Forelimb muscle (tissue), 1 donor: Measurements from ENCODE around the gene NYAP1. TPM values are rescaled to one million over a fixed set of nuclear protein-coding genes. Genes with fewer than 3 reads are reported as not detected.
"Not testable (repeated sequence)": the region's sequence is repeated elsewhere in the genome, so short reads cannot be mapped to it uniquely, and the experiment has no call there.

Source experiments
- DNase-seq: peaks from one replicate; pipeline ENCODE4 v3.0.0-alpha.2; 2013; ENCODE audit warnings: low read depth
- polyA plus RNA-seq: library from polyadenylated mRNA; unstranded; fragments of 120-200 nt; gene quantifications from one replicate; pipeline ENCODE4 v1.2.1, GENCODE V29; 2013; ENCODE audit not compliant: insufficient read length

Gene NYAP1
- polyA plus RNA-seq: 1.8 TPM

DNA sequence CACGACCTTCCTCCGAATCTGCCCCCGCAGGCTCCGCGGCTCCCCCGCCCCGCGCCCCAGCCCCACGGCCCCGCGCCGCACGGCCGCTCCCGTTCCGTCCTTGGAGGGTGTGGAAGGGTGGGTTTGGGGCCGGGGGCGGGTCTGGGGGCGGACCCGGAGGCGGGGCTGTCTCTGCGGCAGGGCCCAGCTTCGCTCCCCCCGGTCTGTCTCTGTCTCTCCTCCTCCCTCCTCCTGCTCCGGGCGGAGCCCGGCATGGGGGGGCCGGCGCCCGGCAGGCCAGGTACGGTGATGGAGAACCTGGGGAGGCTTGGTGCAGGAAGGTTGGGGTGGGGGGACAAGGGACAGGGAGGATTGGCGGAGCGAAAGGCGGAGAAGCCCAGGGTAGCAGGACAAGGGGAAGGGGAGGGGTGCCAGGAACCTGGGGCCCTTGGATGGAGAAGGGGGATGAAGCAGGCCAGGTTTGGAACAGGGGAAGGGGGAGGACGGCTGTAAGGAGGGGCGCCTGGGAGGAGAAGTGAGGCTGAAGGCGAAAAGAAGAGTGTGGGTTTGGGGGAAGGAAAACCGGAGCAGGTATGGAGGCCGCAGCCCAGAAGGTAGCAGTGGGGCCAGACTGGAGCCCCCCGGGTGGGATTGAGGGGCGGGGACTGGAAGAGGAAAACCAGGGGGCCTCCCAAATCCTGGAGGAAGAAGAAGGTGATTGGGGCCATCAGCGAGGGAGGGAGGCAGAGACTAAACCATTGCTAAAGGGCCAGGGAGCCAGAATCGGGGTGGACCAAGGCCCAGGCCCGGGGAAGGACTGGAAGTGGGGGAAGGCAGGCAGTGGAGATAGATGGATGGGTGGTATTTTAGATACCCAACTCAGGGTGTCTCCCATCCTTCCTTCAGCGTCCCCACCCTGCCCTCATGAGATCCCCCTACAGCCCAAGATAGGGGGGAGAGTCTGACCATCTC lies at the start of gene NYAP1:
Gene NYAP1 (plus strand): TSS at position 206 of the 951 bp plus-strand sequence. CDS start 1,385 bp downstream, outside the sequence.
- no peak for DNase-seq

DNA sequence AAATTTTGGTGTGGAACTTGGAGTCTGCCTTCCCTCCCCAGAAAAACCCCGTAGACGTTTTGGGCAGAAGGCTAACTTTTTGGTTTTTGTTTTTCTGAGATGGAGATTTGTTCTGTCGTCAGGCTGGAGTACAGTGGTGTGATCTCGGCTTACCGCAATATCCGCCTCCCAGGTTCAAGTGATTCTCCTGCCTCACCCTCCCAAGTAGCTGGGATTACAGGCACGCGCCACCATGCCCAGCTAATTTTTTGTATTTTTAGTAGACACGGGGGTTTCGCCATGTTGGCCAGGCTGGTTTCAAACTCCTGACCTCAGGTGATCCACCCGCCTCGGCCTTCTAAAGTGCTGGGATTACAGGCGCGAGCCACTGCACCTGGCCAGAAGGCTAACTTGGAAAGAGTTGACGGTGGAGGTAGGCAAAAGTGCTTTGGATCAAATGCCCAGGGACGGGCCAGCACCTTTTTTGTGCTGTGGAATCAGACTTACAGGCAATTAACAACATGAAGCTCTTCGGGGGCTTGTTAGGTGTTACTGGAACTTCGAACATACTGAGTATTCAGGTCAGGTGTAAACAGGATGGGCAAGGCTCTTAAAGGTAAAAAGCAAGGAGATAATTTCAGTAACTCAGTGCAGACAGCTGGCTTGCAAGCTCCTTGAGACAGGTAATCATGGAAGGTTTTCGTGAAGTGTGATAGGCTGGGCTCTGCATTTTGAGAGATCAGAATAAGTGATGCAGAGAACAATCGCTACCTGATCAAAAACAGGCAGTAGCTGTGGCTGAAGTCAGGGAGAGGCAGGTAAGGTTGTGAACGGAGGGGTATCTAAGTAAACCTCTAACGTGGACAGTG lies 49.2 kb upstream of the NYAP1 start:
- no peak for DNase-seq

DNA sequence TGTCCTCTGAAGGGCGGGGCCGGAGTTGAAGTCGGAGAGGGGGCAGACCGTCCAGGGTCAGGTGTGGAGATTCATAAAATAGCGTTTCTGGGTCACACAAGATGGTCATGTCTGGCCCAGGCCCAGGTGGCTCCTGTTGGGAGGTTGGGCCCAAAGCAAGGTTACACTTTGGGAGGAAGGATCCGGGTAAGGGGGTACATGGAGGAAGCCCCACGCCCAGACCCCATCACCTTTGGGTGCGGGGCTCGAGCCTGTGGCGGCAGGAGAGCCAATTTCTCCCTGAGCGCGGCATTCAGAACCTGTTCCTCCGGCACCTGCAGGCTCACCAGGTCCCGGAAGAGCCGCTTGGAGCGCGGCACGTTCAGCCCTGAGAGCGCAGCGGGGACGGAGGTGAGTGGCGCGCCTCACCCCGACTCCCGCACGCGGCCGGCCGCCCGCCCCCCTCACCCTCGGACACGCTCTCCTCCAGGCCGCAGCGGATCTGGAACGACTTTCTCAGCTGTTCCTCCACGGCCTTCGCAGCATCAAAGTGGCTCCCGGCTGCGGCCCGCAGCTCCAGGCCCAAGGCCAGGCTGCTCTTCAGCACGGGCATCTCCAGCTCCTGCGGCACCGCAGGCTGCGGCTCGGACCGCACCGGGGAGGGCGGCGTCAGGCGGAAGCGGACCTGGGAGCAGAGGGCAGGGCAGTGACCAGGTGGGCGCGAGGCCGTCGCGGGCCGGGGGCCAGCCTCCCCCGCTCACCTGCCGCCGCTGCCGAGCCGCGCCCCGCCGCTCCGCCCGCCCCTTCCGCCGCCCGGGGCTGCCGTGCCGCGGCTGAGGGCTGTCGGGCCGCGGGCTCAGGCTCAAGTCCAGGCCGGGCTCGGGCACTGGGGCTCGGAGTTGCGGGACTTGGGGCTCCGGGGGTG lies 48.1 kb upstream of the NYAP1 start:
- DNase-seq: no peak

DNA sequence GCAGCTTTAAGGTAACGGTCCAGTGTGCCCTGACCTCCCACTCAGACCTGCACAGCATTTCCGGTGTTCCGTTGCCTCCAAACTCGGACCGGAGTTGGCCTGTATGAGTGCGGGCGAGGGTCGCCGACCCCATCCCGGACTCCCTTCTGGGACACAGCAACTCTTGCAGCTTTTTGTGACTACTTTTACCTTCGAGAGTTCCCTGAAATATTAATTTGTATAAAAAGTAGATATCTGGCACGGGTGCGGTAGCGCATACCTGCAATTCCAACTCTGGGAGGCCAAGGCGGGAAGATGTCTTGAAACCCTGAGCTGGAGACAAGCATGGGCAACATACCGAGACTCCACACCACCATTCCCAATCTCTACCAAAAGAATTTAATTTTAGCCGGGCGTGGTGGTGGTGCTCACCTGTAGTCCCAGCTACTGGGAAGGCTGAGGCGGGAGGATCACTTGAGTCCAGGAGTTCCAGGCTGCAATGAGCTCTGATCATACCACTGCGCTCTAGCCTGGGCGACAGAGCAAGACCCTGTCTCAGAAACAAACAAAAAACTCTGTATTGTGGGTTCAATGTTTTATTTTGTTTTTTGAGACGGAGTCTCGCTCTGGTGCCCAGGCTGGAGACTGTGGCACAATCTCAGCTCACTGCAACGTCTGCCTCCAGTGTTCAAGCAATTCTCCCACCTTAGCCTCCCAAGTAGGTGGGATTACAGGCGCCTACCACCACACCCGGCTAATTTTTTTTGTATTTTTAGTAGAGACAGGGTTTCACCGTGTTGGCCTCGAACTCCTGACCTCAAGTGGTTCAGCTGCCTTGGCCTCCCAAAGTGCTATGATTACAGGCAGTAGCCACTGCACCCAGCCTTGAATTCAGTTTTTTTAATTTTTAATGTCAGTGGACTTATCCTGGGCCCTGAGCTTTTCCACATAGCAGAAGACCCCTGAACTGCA lies 46.3 kb upstream of the NYAP1 start:
- DNase-seq: no peak

DNA sequence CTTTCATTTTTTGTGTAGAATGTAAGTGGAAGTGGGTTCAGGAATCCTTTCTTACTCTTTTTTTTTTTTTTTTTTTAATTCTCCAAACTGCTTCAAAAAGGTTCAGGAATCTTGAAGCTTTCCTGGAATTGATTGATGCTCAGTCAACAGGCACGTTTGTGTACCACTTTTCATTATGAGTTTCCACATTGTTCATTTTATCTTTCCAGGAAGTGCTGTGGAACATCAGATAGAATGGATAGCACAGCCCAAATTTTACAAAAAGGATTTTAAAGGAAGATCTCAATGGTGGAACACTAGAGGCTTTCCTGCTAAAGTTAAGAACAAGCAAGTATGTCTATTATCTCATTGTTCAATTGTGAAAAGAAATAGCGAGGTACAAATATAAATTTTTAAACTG lies 45.6 kb upstream of the NYAP1 start:
- no peak for DNase-seq

DNA sequence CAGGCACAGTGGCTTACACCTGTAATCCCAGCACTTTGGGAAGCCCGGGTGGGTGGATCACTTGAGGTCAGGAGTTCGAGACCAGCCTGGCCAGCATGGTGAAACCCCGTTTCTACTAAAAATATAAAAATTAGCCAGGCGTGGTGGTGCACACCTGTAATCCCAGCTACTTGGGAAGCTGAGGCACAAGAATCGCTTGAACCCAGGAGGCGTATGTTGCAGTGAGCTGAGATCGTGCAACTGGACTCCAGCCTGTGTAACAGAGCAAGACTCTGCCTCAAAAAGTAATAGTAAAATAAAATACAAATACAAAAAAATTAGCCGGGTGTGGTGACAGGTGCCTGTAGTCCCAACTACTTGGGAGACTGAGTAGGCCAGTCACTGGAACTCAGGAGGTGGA lies 45.0 kb upstream of the NYAP1 start:
- DNase-seq: not testable (repeated sequence)

DNA sequence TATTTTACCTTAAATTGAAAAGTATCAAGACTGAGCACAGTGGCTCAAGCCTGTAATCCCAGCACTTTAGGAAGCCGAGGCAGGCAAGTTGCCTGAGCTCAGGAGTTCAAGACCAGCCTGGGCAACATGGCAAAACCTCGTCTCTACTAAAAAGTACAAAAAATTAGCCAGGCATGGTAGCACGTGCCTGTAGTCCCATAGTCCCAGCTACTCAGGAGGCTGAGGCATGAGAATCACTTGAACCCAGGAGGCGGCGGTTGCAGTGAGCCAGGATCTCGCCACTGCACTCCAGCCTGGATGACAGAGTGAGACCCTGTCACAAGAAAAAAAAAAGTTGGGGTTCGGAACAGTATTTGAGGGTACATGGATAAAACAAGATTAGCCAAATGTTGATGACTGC lies 44.5 kb upstream of the NYAP1 start:
- DNase-seq: not testable (repeated sequence)

DNA sequence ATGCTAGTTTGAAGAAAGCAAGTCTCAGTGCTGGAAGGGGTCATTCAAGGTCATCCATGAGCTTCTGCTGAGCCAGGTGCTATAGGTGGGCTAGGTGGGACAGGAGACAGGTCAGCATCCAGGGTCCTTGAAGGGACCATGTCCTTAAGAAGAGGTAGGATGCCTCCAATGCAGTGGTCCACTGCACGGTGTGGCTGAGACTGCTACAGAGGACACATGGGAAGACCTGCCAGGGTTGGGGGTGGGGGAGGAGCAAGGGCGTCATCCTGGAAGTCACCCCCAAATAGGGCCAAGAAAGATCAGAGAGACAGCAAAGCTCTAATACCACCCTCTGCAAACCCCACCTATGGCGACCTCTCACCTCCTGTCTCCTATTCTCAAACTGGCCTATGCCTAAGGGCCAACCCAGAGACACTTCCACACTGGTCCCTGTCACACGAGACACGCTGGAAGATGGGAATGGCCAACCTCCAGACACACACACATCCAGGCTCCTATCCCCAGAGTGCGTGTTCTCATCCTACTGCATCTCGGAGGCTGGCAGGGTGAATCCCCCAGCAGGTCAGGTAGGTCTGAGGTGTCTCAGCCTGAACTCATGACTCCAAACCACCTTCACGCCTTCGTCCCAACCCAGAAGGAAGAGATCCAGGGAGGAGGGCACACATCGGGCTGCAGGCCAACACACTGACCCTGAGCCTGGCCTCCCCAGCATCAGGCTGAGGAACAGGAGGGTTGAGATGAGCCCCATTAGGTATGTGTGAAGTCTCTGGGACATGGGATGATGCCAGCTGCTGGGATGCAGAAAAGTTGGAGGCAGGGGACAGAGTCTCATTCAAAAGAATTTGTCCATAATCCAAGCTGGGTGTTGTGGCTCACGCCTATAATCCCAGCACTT lies 41.8 kb upstream of the NYAP1 start:
- no peak for DNase-seq

DNA sequence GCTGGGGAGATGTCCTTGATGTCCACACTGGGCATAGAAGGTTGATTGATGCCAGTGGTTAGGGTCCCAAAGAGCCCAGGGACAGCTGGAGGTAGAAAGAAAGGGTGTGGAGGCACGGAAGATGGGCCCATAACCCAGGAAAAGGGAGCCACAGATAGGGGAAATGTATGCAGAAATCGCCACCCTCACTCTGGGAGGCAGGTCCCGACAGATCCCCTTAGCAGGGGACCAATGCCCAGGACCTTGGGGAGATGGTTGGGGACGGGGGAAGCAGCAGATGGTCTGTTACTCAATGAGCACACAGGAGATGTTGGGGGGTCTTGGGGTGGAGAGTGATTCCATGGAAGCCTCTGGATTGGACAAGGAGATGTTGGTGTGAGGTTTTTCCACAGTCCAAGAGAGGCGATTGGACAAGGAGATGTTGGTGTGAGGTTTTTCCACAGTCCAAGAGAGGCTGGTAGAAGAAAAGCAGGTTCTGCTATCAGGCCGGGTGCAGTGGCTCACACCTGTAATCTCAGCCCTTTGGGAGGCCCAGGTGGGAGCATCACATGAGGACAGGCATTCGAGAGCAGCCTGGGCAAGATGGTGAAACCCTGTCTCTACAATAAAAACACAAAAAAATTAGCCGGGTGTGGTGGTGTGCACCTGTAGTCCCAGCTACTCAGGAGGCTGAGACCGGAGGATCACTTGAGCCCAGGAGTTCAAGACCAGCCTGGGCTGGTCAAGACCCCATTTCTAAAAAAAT lies 40.5 kb upstream of the NYAP1 start:
- DNase-seq: no peak

DNA sequence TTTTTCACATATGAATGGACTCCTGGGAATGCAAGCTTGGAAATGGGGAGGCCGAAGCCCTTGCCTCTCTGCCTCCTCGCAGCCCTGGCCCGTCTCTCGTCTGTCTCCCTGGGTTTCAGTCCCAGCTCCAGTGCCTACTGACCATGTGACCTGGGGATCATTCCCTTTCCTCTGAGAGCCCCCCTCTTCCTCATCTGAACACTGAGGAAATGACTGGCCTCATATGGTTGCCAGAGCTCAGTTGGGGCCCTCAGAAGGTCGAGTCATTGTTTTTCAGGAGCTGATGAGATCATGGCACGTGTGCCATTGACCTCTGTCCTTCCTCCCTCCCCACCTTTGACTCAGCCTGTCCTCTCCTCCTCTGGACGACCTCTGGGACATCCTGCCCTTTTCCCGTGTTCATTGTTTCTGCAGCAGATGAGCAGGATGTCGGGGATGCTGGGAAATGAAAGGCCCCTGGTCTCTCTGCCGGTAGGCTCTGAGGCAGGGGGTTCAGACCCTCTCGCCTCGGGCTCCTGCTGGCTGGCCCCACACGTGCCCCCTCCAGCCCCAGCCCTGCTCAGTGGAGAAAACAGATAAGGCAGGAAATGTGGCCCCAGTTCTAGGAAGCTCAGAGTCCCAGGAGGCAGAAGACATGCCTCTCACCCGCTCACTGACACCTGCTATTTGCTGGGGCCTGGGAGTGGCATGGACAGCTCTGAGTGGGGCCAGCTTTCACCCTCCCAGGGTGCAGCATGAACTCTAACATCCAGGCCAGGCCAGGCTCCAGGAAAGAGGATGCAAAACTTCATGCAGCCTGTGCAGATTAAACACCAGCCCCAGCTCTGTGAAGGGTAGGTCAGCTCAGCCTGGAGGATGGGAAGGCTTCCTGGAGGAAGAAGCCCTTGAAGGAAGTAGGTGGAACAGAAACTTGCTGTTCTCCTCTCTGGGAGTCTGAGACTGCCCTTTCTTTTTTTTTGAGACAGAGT lies 39.1 kb upstream of the NYAP1 start:
- DNase-seq: no peak

DNA sequence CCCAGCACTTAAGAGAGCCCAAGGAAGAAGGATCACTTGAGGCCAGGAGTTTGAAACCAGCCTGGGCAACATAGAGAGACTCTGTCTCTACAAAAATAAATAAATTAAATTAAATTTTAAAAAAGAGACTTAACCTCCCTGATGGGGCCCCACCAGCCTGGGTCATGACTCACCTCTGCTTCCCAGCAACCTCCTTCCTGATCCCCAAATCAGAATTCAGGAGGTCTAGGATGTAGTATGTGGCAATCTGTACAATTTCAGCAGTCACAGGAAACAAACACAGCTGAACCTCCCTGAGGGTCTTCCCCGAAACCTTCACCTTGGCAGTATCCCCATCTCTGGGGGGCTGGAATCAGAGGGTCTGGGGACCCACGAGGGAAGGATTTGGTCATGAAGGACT lies 37.7 kb upstream of the NYAP1 start:
- no peak for DNase-seq

DNA sequence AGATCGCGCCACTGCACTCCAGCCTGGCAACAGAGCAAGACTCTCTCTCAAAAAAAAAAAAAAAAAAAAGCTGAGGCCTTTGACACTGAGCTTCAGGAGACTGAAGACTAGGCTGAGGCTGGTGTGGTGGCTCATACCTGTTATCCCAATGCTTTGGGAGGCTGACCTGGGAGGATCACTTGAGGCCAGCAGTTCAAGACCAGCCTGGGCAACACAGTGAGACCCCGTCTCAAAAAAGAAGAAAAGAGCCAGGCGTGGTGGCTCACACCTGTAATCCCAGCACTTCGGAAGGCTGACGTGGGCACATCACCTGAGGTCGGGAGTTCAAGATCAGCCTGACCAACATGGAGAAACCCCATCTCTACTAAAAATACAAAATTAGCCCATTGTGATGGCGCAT lies 36.4 kb upstream of the NYAP1 start:
- not testable (repeated sequence) for DNase-seq

DNA sequence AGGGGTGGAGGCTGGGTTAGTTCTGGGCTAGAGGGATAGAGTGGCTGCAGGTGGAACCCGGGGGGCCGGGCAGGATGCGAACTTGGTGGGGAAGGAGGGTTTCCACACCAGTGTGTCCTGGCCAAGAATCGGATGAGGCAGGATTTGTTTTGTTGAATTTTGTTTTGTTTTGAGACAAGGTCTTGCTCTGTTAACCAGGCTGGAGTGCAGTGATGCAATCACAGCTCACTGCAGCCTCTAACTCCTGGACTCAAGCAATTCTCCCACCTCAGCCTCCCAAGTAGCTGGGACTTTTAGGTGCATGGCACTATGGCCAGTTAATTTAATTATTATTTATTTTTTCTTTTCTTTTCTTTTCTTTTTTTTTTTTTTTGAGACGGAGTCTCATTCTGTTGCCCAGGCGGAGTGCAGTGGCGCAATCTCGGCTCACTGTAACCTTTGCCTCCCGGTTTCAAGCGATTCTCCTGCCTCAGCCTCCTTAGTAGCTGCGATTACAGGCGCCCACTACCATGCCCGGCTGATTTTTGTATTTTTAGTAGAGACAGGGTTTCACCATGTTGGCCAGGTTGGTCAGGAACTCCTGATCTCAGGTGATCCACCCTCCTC lies 34.4 kb upstream of the NYAP1 start:
- DNase-seq: no peak

DNA sequence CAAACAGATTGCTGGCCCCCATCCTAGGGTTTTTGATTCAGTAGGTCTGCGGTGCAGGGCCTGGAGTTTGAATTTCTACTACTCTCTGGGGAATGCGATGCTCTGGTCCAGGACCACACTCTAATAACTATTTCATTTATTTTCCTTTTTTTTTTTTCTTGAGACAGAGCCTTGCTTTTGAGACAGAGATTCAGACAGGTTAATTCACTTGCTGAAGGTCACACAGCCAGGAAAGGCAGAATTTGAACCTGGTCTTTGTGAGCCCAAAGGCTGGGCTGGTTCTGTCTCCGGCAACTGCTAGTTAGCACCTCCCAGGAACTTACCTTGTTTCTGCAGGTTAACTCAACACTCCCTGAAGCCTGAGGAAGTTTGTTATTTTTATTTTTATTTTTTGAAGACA lies 31.2 kb upstream of the NYAP1 start:
- no peak for DNase-seq

DNA sequence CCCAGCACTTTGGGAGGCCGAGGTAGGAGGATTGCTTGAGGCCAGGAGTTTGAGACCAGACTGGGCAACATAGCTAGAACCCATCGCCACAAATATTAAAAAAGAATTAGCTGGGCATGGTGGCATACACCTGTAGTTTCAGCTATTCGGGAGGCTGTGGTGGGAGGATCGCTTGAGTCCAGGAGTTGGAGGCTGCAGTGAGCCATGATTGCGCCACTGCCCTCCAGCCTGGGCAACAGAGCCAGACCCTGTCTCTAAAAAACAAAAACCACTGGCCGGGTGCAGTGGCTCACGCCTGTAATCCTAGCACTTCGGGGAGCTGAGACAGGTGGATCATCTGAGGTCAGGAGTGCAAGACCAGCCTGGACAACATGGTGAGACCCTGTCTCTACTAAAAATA lies 29.9 kb upstream of the NYAP1 start:
- DNase-seq: not testable (repeated sequence)

DNA sequence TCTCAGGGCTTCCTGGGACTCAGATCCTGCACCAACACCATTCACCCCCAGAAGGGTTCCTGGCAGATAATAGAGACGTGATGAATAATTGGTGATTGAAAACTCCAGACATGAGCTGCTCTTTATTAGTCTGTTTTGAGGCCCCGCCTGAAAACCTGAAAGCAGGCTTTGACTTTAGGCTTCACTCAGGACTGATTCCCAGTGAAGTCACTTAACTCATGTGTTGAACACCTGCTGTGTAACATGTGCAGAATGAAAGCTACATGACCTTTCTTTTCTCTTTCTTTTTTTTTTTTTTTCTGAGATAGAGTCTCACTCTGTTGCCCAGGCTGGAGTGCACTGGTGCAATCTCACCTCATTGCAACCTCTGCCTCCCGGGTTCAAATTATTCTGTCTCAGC lies 28.5 kb upstream of the NYAP1 start:
- no peak for DNase-seq

DNA sequence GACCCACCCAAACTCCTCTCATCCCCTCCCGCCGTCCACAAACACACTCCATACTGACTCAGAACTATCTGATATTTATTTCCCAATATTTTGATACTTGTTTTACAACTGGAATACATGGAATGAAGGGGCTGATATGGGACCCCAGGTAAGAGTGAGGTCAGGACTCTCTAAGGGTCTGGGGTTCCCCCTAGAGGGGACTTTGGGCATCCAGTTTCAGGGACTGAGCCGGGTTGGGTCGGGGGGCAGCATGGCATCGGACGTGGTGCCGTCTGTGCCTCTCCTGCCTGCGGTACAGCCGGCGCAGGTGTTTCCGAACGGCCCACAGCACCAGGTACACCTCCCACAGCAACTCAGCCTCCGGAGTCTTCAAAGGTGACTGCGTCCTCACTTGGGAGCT lies 27.2 kb upstream of the NYAP1 start:
- no peak for DNase-seq
